GM10266 (cell line): Measurements from ENCODE around the gene CAMTA1.

Experiments used
- DNase-seq: peaks from one replicate; pipeline ENCODE4 v3.0.0; 2012; ENCODE audit errors: extremely low spot score
- CTCF ChIP-seq: IDR thresholded peaks from 2 replicates; pipeline ENCODE4 v1.5.1; 2012; ENCODE audit warnings: mild to moderate bottlenecking, low read depth; ENCODE audit not compliant: control insufficient read depth, insufficient read depth; ENCODE audit errors: missing control alignments

CAMTA1 gene

GRCh38 chr1:6907676-6908434, 122.6 kb downstream of the CAMTA1 start:
- TF ChIP-seq CTCF = no peak
- DNase-seq = no peak

GRCh38 chr1:6909401-6909800, 124.1 kb downstream of the CAMTA1 start:
- TF ChIP-seq CTCF = no peak
- no peak for DNase-seq

- DNase-seq = no peak
Observed at GRCh38 chr1:6909857-6910256, 124.6 kb downstream of the CAMTA1 start.

GRCh38 chr1:6911021-6911941, 126.0 kb downstream of the CAMTA1 start:
- DNase-seq = no peak
- TF ChIP-seq CTCF = no peak

More at GRCh38 chr1:6909857-6910256, 124.6 kb downstream of the CAMTA1 start:
- no peak for TF ChIP-seq CTCF

GRCh38 chr1:6911974-6912373, 126.7 kb downstream of the CAMTA1 start:
- no peak for DNase-seq
- TF ChIP-seq CTCF = no peak

- no peak for DNase-seq
- TF ChIP-seq CTCF = no peak
Observed at GRCh38 chr1:6912518-6912917, 127.3 kb downstream of the CAMTA1 start.
